Brain microvascular endothelial cell (primary cell): ENCODE results near the gene PACSIN2.
"Not testable (repeated sequence)": the region's sequence is repeated elsewhere in the genome, so short reads cannot be mapped to it uniquely, and the experiment has no call there.

Experiments used
- DNase-seq: peaks from one replicate; pipeline ENCODE4 v3.0.0-alpha.2; 2020
- H3K27ac ChIP-seq: fragments of 250-450 bp; sonication (Bioruptor Pico); 2 replicates; pipeline ENCODE4 v1.5.1; 2020; ENCODE audit warnings: mild to moderate bottlenecking, moderate library complexity
- H3K27me3 ChIP-seq: fragments of 250-450 bp; sonication (Bioruptor Pico); replicated peaks from 2 replicates; pipeline ENCODE4 v1.5.1; 2020; ENCODE audit warnings: mild to moderate bottlenecking
- H3K36me3 ChIP-seq: fragments of 250-450 bp; sonication (Bioruptor Pico); replicated peaks from 2 replicates; pipeline ENCODE4 v1.5.1; 2020; ENCODE audit warnings: mild to moderate bottlenecking
- H3K4me3 ChIP-seq: 2 replicates; pipeline ENCODE4 v1.5.1; 2011; ENCODE audit warnings: low read depth, mild to moderate bottlenecking, control low read depth, low read length, moderate library complexity
- CTCF ChIP-seq: IDR thresholded peaks from 2 replicates; pipeline ENCODE4 v1.5.1; 2011; ENCODE audit warnings: low read depth, mild to moderate bottlenecking, moderate library complexity, low read length, control low read depth, inconsistent platforms; ENCODE audit errors: missing control alignments
- in situ Hi-C: cut with HindIII; loops from 2 replicates; pipeline ENCODE4 v1.10.0; 2017; ENCODE audit warnings: low sequenced_read_pairs, low pct_ligation_motif_present

The PACSIN2 gene

GRCh38 chr22:42959576-42960509 is 55.1 kb downstream of the PACSIN2 start:
- H3K36me3 ChIP-seq, result no peaks in the 10 kb centered on the region
- in situ Hi-C loops, result no loop called here
- H3K27me3 ChIP-seq, result no peaks in the 10 kb centered on the region
- H3K27ac ChIP-seq, result peak overlapping the region; percentile 95
- DNase-seq, result peak; percentile 94
- peak overlapping the region; percentile 15 for H3K4me3 ChIP-seq
- no peak for TF ChIP-seq CTCF

GRCh38 chr22:42958937-42959336 is 56.0 kb downstream of the PACSIN2 start:
- Histone ChIP-seq H3K27ac (peak overlapping the region; percentile 95), H3K27me3 (no peaks in the 10 kb centered on the region), H3K36me3 (no peaks in the 10 kb centered on the region), H3K4me3 (no peak overlapping the region)
- DNase-seq, result no peak
- in situ Hi-C loops, result no loop called here
- no peak for TF ChIP-seq CTCF

GRCh38 chr22:42957958-42958357 is 57.0 kb downstream of the PACSIN2 start:
- Histone ChIP-seq H3K27ac (peak overlapping the region; percentile 11), H3K36me3 (no peaks in the 10 kb centered on the region), H3K27me3 (no peaks in the 10 kb centered on the region), H3K4me3 (no peak overlapping the region)
- in situ Hi-C loops, result no loop called here
- no peak for DNase-seq
- TF ChIP-seq CTCF, result no peak

- DNase-seq, result no peak
- no peak overlapping the region for H3K27ac ChIP-seq
- no peak overlapping the region for H3K4me3 ChIP-seq
- no peaks in the 10 kb centered on the region for H3K27me3 ChIP-seq
- no peak for TF ChIP-seq CTCF
- in situ Hi-C loops, result no loop called here
- no peaks in the 10 kb centered on the region for H3K36me3 ChIP-seq
Observed at GRCh38 chr22:42957544-42957943, 57.4 kb downstream of the PACSIN2 start.

GRCh38 chr22:42955848-42956247 is 59.1 kb downstream of the PACSIN2 start:
- TF ChIP-seq CTCF, result no peak
- Histone ChIP-seq H3K4me3 (no peak overlapping the region), H3K27me3 (no peaks in the 10 kb centered on the region), H3K27ac (no peak overlapping the region), H3K36me3 (no peaks in the 10 kb centered on the region)
- DNase-seq, result no peak
- in situ Hi-C loops, result no loop called here

GRCh38 chr22:42955087-42955635 is 59.8 kb downstream of the PACSIN2 start:
- Histone ChIP-seq H3K27me3 (no peaks in the 10 kb centered on the region), H3K36me3 (no peaks in the 10 kb centered on the region), H3K27ac (no peak overlapping the region), H3K4me3 (no peak overlapping the region)
- in situ Hi-C loops, result no loop called here
- TF ChIP-seq CTCF, result no peak
- no peak for DNase-seq

- DNase-seq, H3K27me3 ChIP-seq, H3K27ac ChIP-seq, H3K36me3 ChIP-seq, H3K4me3 ChIP-seq, in situ Hi-C loops: not testable (repeated sequence)
Observed at GRCh38 chr22:42953751-42954150, 61.2 kb downstream of the PACSIN2 start.
